B cell (primary cell): Measurements from ENCODE around the gene PFKP.

Source experiments
- CTCF ChIP-seq: fragments of 200-600 bp; IDR thresholded peaks from one replicate; pipeline ENCODE4 v1.8.0; 2022; ENCODE audit warnings: antibody characterized with exemption, mild to moderate bottlenecking
- EZH2 ChIP-seq: IDR thresholded peaks from 2 replicates; pipeline ENCODE4 v1.6.1; 2012; ENCODE audit warnings: borderline replicate concordance, low read depth, mild to moderate bottlenecking, moderate library complexity, low read length; ENCODE audit not compliant: insufficient read depth, poor library complexity, severe bottlenecking

DNA sequence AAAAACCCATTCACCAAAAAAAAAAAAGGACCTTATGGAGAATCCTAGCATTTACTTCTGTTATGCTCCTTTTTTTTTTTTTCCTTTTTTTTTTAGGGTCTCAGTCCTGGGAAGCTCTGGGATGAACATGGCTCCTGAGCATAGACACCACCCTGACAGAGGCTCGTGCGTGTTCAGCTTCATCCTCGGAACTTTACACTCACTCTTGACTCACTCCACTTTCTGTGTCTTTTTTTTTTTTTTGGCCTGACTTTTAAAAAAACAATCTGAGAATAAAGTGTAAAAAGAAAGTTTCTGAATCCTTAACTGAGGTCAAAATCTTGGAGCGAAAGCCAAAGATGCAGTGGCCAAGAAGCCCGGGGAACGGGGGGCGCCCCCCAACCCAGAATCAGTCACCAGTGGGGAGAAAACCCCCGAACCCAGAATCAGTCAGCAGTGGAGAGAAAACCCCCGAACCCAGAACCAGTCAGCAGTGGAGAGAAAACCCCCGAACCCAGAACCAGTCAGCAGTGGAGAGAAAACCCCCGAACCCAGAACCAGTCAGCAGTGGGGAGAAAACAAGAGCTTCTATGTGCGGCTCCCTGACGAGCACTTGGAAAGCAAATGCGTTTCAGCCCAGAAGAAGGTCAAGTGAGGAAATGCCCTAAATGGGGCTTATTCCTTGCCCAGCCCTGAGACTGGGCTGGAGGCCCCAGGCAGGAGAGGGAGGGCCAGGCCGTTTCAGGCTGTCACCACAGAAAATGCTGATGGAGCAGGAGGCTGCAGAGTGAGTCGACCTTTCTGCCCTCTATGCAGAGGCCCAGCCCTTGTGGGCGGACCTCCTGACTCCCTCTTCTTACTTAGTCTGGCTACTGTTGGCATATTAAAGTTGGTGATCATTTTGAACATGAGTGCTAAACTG is 19.0 kb upstream of the PFKP start:
- TF ChIP-seq EZH2 (no peak), CTCF (no peak)
